SK-N-SH treated with all-trans-retinoic acid at 6 μM for 48 hours (cell line): ENCODE data around the gene PARS2.

Experiments
- ATAC-seq: fragments of 200-7000 bp; cut with Tn5 transposase; 3 replicates; pipeline ENCODE4 v1.9.1; 2020; ENCODE audit warnings: mild to moderate bottlenecking, moderate library complexity
- ARNTL ChIP-seq: fragments of 450-650 bp; formaldehyde crosslinking; IDR thresholded peaks from 2 replicates; pipeline ENCODE4 v1.5.0; 2020; ENCODE audit warnings: low read depth, mild to moderate bottlenecking, moderate library complexity, borderline replicate concordance
- BACH2 ChIP-seq: fragments of 250-450 bp; sonication (Bioruptor Pico); IDR thresholded peaks from 2 replicates; pipeline ENCODE4 v1.9.0; 2021; ENCODE audit warnings: mild to moderate bottlenecking, borderline replicate concordance
- CSDC2 ChIP-seq: fragments of 250-450 bp; sonication (Bioruptor Pico); IDR thresholded peaks from 2 replicates; pipeline ENCODE4 v1.5.0; 2020; ENCODE audit warnings: mild to moderate bottlenecking, moderate library complexity
- ESRRG ChIP-seq: fragments of 250-450 bp; sonication (Bioruptor Pico); IDR thresholded peaks from 2 replicates; pipeline ENCODE4 v1.6.1; 2021; ENCODE audit warnings: mild to moderate bottlenecking
- GLIS3 ChIP-seq: fragments of 250-450 bp; sonication (Bioruptor Pico); IDR thresholded peaks from 2 replicates; pipeline ENCODE4 v1.5.0; 2020; ENCODE audit warnings: mild to moderate bottlenecking, moderate library complexity
- ISL1 ChIP-seq: fragments of 250-450 bp; sonication (Bioruptor Pico); IDR thresholded peaks from 2 replicates; pipeline ENCODE4 v2.1.2; 2022; ENCODE audit warnings: mild to moderate bottlenecking, moderate library complexity
- OSR1 ChIP-seq: fragments of 250-450 bp; sonication (Bioruptor Pico); IDR thresholded peaks from 2 replicates; pipeline ENCODE4 v1.8.0; 2022; ENCODE audit warnings: moderate library complexity, mild to moderate bottlenecking, inconsistent platforms
- PPARA ChIP-seq: fragments of 250-450 bp; sonication (Bioruptor Pico); IDR thresholded peaks from 2 replicates; pipeline ENCODE4 v1.5.0; 2020; ENCODE audit warnings: mild to moderate bottlenecking, borderline replicate concordance
- RARB ChIP-seq: fragments of 250-450 bp; sonication (Bioruptor Pico); IDR thresholded peaks from 2 replicates; pipeline ENCODE4 v1.8.0; 2021; ENCODE audit warnings: mild to moderate bottlenecking, moderate library complexity
- SNAI2 ChIP-seq: fragments of 250-450 bp; sonication (Bioruptor Pico); IDR thresholded peaks from 2 replicates; pipeline ENCODE4 v1.5.0; 2020; ENCODE audit warnings: mild to moderate bottlenecking, moderate library complexity
- ZC3H10 ChIP-seq: fragments of 250-450 bp; sonication (Bioruptor Pico); IDR thresholded peaks from 2 replicates; pipeline ENCODE4 v1.5.1; 2021; ENCODE audit warnings: mild to moderate bottlenecking, moderate library complexity
- ZFP3 ChIP-seq: fragments of 250-450 bp; sonication (Bioruptor Pico); IDR thresholded peaks from 2 replicates; pipeline ENCODE4 v1.5.0; 2020; ENCODE audit warnings: mild to moderate bottlenecking, moderate library complexity
- ZFP30 ChIP-seq: fragments of 450-650 bp; formaldehyde crosslinking; IDR thresholded peaks from 2 replicates; pipeline ENCODE4 v1.5.0; 2022; ENCODE audit warnings: mild to moderate bottlenecking, moderate library complexity
- ZNF565 ChIP-seq: fragments of 450-650 bp; formaldehyde crosslinking; conservative IDR thresholded peaks from 2 replicates; pipeline ENCODE4 v1.5.0; 2020; ENCODE audit warnings: low read depth, mild to moderate bottlenecking, moderate library complexity
- ZNF70 ChIP-seq: fragments of 450-650 bp; formaldehyde crosslinking; IDR thresholded peaks from 2 replicates; pipeline ENCODE4 v1.5.0; 2020; ENCODE audit warnings: mild to moderate bottlenecking, moderate library complexity
- ZNF8 ChIP-seq: fragments of 450-650 bp; formaldehyde crosslinking; IDR thresholded peaks from 2 replicates; pipeline ENCODE4 v1.5.0; 2020; ENCODE audit warnings: mild to moderate bottlenecking, moderate library complexity
- TF ChIP-seq, protein P1 (sequence below): fragments of 250-450 bp; sonication (Bioruptor Pico); IDR thresholded peaks from 2 replicates; pipeline ENCODE4 v1.5.1; 2021; ENCODE audit warnings: mild to moderate bottlenecking, moderate library complexity
- TF ChIP-seq, protein P2 (sequence below): fragments of 250-450 bp; sonication (Bioruptor Pico); IDR thresholded peaks from 2 replicates; pipeline ENCODE4 v1.8.0; 2021; ENCODE audit warnings: low read depth, mild to moderate bottlenecking, moderate library complexity, borderline replicate concordance
- TF ChIP-seq, protein P3 (sequence below): fragments of 250-450 bp; sonication (Bioruptor Pico); IDR thresholded peaks from 2 replicates; pipeline ENCODE4 v1.8.0; 2020; ENCODE audit warnings: mild to moderate bottlenecking, moderate library complexity, borderline replicate concordance
- TF ChIP-seq, protein P4 (sequence below): fragments of 250-450 bp; sonication (Bioruptor Pico); IDR thresholded peaks from 2 replicates; pipeline ENCODE4 v1.5.1; 2020; ENCODE audit warnings: low read depth, mild to moderate bottlenecking, moderate library complexity

PARS2 gene

DNA sequence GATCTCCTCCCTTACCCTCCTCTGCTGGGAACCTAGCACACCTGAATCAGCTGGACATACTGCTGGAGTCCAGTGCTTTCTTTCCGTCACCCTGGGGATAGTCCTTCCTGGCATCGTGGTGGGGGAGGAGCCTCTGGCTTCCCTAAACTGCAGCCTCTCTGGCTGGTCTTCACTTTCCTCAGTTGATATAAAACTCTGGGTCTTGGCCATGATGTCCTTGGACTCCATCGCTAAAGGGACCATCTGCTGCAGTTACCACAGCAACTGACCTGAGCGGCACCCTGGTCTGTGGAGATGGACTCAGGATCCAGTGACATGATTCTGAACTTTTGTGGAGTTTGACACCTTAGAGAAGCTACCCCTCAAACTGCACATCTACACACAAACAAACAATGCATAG is 22.8 kb downstream of the PARS2 start:
- ATAC-seq, result no peak
- TF ChIP-seq, protein P1, sequence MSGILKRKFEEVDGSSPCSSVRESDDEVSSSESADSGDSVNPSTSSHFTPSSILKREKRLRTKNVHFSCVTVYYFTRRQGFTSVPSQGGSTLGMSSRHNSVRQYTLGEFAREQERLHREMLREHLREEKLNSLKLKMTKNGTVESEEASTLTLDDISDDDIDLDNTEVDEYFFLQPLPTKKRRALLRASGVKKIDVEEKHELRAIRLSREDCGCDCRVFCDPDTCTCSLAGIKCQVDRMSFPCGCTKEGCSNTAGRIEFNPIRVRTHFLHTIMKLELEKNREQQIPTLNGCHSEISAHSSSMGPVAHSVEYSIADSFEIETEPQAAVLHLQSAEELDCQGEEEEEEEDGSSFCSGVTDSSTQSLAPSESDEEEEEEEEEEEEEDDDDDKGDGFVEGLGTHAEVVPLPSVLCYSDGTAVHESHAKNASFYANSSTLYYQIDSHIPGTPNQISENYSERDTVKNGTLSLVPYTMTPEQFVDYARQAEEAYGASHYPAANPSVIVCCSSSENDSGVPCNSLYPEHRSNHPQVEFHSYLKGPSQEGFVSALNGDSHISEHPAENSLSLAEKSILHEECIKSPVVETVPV (CRISPR knock-in tag), result no peak
- TF ChIP-seq ZNF70 (CRISPR knock-in tag) (no peak), CSDC2 (no peak), ISL1 (CRISPR knock-in tag) (no peak)

DNA sequence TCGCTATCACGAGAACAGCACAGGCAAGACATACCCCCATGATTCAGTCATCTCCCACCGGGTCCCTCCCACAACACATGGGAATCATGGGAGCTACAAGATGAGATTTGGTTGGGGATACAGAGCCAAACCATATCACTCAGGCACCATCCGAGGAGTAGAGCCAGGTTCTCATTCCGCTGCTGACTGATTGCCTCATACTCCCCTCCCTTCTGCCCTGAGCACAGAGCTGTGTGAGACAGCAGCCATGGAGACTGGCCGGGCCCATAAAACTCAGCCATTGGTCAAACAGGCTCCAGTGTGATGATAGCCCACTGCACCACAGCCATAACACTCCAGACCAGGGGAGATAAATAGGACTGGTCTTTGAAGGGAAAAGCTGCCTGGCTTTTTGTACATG is 26.1 kb downstream of the PARS2 start:
- TF ChIP-seq, protein P1 (CRISPR knock-in tag), result no peak
- TF ChIP-seq ZNF565 (no peak), ZNF8 (CRISPR knock-in tag) (no peak), ZNF70 (CRISPR knock-in tag) (no peak), SNAI2 (CRISPR knock-in tag) (no peak)
- TF ChIP-seq, protein P2, sequence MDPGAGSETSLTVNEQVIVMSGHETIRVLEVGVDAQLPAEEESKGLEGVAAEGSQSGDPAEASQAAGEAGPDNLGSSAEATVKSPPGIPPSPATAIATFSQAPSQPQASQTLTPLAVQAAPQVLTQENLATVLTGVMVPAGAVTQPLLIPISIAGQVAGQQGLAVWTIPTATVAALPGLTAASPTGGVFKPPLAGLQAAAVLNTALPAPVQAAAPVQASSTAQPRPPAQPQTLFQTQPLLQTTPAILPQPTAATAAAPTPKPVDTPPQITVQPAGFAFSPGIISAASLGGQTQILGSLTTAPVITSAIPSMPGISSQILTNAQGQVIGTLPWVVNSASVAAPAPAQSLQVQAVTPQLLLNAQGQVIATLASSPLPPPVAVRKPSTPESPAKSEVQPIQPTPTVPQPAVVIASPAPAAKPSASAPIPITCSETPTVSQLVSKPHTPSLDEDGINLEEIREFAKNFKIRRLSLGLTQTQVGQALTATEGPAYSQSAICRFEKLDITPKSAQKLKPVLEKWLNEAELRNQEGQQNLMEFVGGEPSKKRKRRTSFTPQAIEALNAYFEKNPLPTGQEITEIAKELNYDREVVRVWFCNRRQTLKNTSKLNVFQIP (CRISPR knock-in tag), result no peak
- no peak for ATAC-seq

DNA sequence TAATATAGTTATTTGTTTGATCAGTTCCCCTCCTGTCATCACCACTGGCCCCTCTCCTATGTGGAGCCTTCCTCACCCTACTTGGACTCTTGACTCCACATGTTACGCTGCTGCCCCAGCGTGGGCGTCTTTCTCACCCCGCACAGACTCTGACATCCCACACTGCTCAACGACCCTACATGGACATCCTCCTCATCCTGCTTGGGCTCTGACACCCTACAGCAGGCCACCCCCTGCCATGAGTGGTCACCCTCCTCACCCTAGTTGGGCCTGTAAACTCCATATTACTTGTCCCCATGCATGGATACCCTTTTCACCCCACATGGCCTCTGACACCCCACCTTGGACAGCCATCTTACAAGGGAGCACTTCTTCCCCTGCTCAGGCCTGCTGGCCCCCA is 27.6 kb downstream of the PARS2 start:
- no peak for ATAC-seq
- TF ChIP-seq ZC3H10 (CRISPR knock-in tag), result no peak
- TF ChIP-seq ZNF8 (CRISPR knock-in tag), result no peak
- no peak for TF ChIP-seq BACH2 (CRISPR knock-in tag)
- TF ChIP-seq ISL1 (CRISPR knock-in tag), result no peak
- no peak for TF ChIP-seq RARB (CRISPR knock-in tag)
- no peak for TF ChIP-seq ZNF70 (CRISPR knock-in tag)

DNA sequence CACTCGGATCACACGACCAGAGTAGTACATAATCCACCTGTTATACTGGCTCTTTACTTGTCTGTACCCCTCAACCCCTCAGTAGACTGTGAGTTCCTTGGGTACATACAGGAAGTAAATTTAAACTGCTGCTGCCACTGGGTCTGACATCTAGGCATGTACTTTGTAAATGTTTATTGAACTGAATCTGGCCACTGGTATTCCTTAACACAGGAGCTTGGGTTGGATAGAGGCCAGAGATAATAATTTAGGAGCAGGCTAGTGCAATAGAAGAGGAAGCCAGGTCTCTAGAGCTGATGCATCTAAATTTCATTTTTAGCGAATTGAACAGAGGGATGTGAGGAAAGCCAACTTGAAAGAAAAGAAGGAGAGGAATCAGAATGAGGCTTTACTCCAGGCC is 36.3 kb downstream of the PARS2 start:
- ATAC-seq, result no peak

DNA sequence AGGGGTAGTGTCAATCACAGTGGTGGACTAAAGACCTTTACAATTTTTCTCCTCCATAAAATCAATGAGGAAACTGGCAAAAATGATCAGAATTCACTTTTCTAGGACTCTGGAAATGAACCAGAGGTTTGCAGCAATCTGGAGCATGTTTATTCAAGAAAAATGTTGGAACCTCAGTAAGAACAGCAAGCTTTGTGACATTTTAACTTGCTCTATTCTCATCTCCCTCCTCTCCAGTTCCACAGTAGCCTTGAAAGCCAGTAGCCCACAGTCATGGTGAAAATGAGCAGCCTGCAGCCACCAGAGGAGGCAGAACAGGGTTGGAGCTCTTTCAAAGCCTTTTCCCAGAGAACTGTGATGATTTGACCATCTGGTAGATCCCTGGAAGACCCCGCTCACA is 39.6 kb downstream of the PARS2 start:
- TF ChIP-seq, protein P1 (CRISPR knock-in tag), result no peak
- TF ChIP-seq ZFP30 (no peak), ARNTL (CRISPR knock-in tag) (no peak), ESRRG (CRISPR knock-in tag) (no peak)

More for the DNA sequence above, 36.3 kb downstream of the PARS2 start:
- no peak for TF ChIP-seq ZNF70 (CRISPR knock-in tag)
- no peak for TF ChIP-seq ZFP3 (CRISPR knock-in tag)
- TF ChIP-seq PPARA, result no peak
- no peak for TF ChIP-seq ZFP30
- TF ChIP-seq ZNF565, result no peak
- no peak for TF ChIP-seq ZC3H10 (CRISPR knock-in tag)
- TF ChIP-seq, protein P3, sequence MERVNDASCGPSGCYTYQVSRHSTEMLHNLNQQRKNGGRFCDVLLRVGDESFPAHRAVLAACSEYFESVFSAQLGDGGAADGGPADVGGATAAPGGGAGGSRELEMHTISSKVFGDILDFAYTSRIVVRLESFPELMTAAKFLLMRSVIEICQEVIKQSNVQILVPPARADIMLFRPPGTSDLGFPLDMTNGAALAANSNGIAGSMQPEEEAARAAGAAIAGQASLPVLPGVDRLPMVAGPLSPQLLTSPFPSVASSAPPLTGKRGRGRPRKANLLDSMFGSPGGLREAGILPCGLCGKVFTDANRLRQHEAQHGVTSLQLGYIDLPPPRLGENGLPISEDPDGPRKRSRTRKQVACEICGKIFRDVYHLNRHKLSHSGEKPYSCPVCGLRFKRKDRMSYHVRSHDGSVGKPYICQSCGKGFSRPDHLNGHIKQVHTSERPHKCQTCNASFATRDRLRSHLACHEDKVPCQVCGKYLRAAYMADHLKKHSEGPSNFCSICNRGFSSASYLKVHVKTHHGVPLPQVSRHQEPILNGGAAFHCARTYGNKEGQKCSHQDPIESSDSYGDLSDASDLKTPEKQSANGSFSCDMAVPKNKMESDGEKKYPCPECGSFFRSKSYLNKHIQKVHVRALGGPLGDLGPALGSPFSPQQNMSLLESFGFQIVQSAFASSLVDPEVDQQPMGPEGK (CRISPR knock-in tag), result no peak
- TF ChIP-seq, protein P4, sequence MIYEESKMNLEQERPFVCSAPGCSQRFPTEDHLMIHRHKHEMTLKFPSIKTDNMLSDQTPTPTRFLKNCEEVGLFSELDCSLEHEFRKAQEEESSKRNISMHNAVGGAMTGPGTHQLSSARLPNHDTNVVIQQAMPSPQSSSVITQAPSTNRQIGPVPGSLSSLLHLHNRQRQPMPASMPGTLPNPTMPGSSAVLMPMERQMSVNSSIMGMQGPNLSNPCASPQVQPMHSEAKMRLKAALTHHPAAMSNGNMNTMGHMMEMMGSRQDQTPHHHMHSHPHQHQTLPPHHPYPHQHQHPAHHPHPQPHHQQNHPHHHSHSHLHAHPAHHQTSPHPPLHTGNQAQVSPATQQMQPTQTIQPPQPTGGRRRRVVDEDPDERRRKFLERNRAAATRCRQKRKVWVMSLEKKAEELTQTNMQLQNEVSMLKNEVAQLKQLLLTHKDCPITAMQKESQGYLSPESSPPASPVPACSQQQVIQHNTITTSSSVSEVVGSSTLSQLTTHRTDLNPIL, result no peak
- no peak for TF ChIP-seq OSR1
- no peak for TF ChIP-seq GLIS3

More for the DNA sequence above, 39.6 kb downstream of the PARS2 start:
- ATAC-seq, result no peak
